Thyroid gland (tissue), 4 donors: Measurements from ENCODE around the gene GNS.

Source experiments
- CTCF ChIP-seq, 6 experiments: fragments of 200-600 bp in 3 of 6; fragments of 450-650 bp in 3 of 6; sonication (generic) in 3 of 6; IDR thresholded peaks; one replicate each; pipeline ENCODE4 v1.5.1; 2016 to 2019; ENCODE audit warnings: antibody characterized with exemption in 6 of 6, mild to moderate bottlenecking in 2 of 6, inconsistent platforms in 1 of 6, moderate library complexity in 1 of 6
- POLR2A ChIP-seq, 2 donors: fragments of 450-650 bp; IDR thresholded peaks; one replicate each; pipeline ENCODE4 v1.6.1; 2017; ENCODE audit warnings: antibody characterized with exemption in 2 of 2, mild to moderate bottlenecking in 2 of 2, moderate library complexity in 1 of 2

GRCh38 chr12:64757771-64758170 is 1.4 kb downstream of the GNS start:
- no peak for TF ChIP-seq CTCF (IDR thresholded peaks at IDR 0.05)
- TF ChIP-seq POLR2A (IDR thresholded peaks at IDR 0.05): no peak
